GM23248 (cell line): Measurements from ENCODE around the gene ITPKC. TPM values are rescaled to one million over a fixed set of nuclear protein-coding genes. Genes with fewer than 3 reads are reported as not detected.

ENCODE experiments used
- DNase-seq: peaks from one replicate; pipeline ENCODE4 v3.0.0-alpha.2; 2015
- H2AFZ ChIP-seq: fragments of 200-600 bp; sonication (generic); 2 replicates; pipeline ENCODE4 v1.6.1; 2016; ENCODE audit warnings: antibody characterized with exemption
- H3F3A ChIP-seq: fragments of 200-600 bp; sonication (generic); 2 replicates; pipeline ENCODE4 v1.6.1; 2016; ENCODE audit warnings: mild to moderate bottlenecking, antibody characterized with exemption, mixed run types; ENCODE audit not compliant: insufficient read depth
- H3K27ac ChIP-seq: fragments of 200-600 bp; sonication (generic); 2 replicates; pipeline ENCODE4 v1.5.1; 2016; ENCODE audit warnings: mild to moderate bottlenecking
- H3K27me3 ChIP-seq: fragments of 200-600 bp; sonication (generic); replicated peaks from 2 replicates; pipeline ENCODE4 v1.6.1; 2016; ENCODE audit warnings: mild to moderate bottlenecking; ENCODE audit not compliant: insufficient read depth
- H3K36me3 ChIP-seq: fragments of 200-600 bp; sonication (generic); 2 replicates; pipeline ENCODE4 v1.6.1; 2016; ENCODE audit warnings: low read depth, mild to moderate bottlenecking
- H3K4me1 ChIP-seq: fragments of 200-600 bp; sonication (generic); 2 replicates; pipeline ENCODE4 v1.6.1; 2016; ENCODE audit warnings: mild to moderate bottlenecking; ENCODE audit not compliant: insufficient read depth
- H3K4me2 ChIP-seq: fragments of 200-600 bp; sonication (generic); one replicate; pipeline ENCODE4 v1.6.1; 2016; ENCODE audit warnings: mild to moderate bottlenecking; ENCODE audit not compliant: unreplicated experiment
- H3K4me3 ChIP-seq: fragments of 200-600 bp; sonication (generic); 2 replicates; pipeline ENCODE4 v1.5.1; 2016; ENCODE audit warnings: mild to moderate bottlenecking
- H3K79me2 ChIP-seq: fragments of 200-600 bp; sonication (generic); 2 replicates; pipeline ENCODE4 v1.6.1; 2016; ENCODE audit warnings: mild to moderate bottlenecking; ENCODE audit not compliant: insufficient read depth
- H3K9ac ChIP-seq: fragments of 200-600 bp; sonication (generic); 2 replicates; pipeline ENCODE4 v1.6.1; 2016; ENCODE audit warnings: mild to moderate bottlenecking
- H3K9me2 ChIP-seq: fragments of 200-600 bp; sonication (generic); 2 replicates; pipeline ENCODE4 v1.6.1; 2016; ENCODE audit warnings: mixed run types, mild to moderate bottlenecking, moderate library complexity; ENCODE audit not compliant: insufficient read depth
- H3K9me3 ChIP-seq: fragments of 200-600 bp; sonication (generic); one replicate; pipeline ENCODE4 v1.6.1; 2017; ENCODE audit warnings: low read depth
- H4K20me1 ChIP-seq: fragments of 200-600 bp; sonication (generic); 2 replicates; pipeline ENCODE4 v1.6.0; 2016; ENCODE audit not compliant: insufficient read depth
- EZH2 ChIP-seq: fragments of 200-600 bp; sonication (generic); IDR thresholded peaks from 2 replicates; pipeline ENCODE4 v1.6.1; 2018; ENCODE audit warnings: antibody characterized with exemption, mild to moderate bottlenecking; ENCODE audit not compliant: insufficient read depth, poor library complexity, severe bottlenecking
- EZH2phosphoT487 ChIP-seq: fragments of 200-600 bp; sonication (generic); IDR thresholded peaks from 2 replicates; pipeline ENCODE4 v1.6.1; 2018; ENCODE audit warnings: antibody characterized with exemption, moderate library complexity, mild to moderate bottlenecking, low read depth; ENCODE audit not compliant: insufficient read depth
- WGBS, 2 experiments: methylation state at CpG; one replicate each; pipeline ENCODE4 v1.1.6; 2015 to 2017; ENCODE audit warnings: low lambda C conversion rate in 2 of 2, low coverage in 1 of 2; ENCODE audit errors: missing lambda C conversion rate in 2 of 2; 5-methylcytosine and 5-hydroxymethylcytosine counted together
- in situ Hi-C: fragments of 300-500 bp; cut with MboI; formaldehyde crosslinking; loops from 2 replicates; pipeline ENCODE4 v1.15.0; 2020
- polyA plus RNA-seq: library from polyadenylated mRNA; unstranded; fragments of >200 nt; fragmentation: Nextera tagmentation; extraction: Ambion mirVana; gene quantifications from 2 replicates; pipeline ENCODE4 v1.2.1, GENCODE V29; 2016
- total RNA-seq: library from RNA; depleted of rRNA; stranded (reverse); fragments of >200 nt; shearing (Covaris generic); gene quantifications from 2 replicates; pipeline ENCODE4 v1.2.3, GENCODE V29; 2014

Gene ITPKC
- total and polyA plus RNA-seq, 2 experiments from 2014 or later: 10.4 to 19.9 TPM

GRCh38 chr19:40677156-40677555, 39.8 kb upstream of the ITPKC start:
- Histone ChIP-seq H3F3A (0 out of 2 replicates have a peak, but pooled peaks cover 6% of the 10 kb centered on the region), H4K20me1 (no peaks in the 10 kb centered on the region), H3K4me1 (no peaks in the 10 kb centered on the region), H3K27me3 (no peaks in the 10 kb centered on the region), H3K9me3 (no peaks in the 10 kb centered on the region), H3K79me2 (no peaks in the 10 kb centered on the region), H3K9me2 (no peaks in the 10 kb centered on the region), H3K36me3 (peaks cover 65% of the 10 kb centered on the region), H3K27ac (no peak overlapping the region), H3K4me3 (no peak overlapping the region), H3K9ac (no peak overlapping the region), H3K4me2 (no peak overlapping the region), H2AFZ (no peak overlapping the region)
- in situ Hi-C loops: no loop called here
- DNase-seq: no peak
- WGBS, 2 experiments: 97% methylated on average over 17 to 23 of the region's 23 CpGs
- TF ChIP-seq EZH2 (no peak), EZH2phosphoT487 (no peak)

- H4K20me1 ChIP-seq: no peaks in the 10 kb centered on the region
- H3K9ac ChIP-seq: no peak overlapping the region
- DNase-seq: no peak
- H2AFZ ChIP-seq: no peak overlapping the region
- no peaks in the 10 kb centered on the region for H3K9me3 ChIP-seq
- no peak overlapping the region for H3K27ac ChIP-seq
- H3K79me2 ChIP-seq: no peaks in the 10 kb centered on the region
- TF ChIP-seq EZH2: no peak
- TF ChIP-seq EZH2phosphoT487: no peak
- 57 to 64% methylated on average over 4 of the region's 4 CpGs for WGBS, 2 experiments
- H3F3A ChIP-seq: no peaks in the 10 kb centered on the region
- H3K4me1 ChIP-seq: no peaks in the 10 kb centered on the region
- no peak overlapping the region for H3K4me2 ChIP-seq
- H3K4me3 ChIP-seq: no peak overlapping the region
- peaks cover 62% of the 10 kb centered on the region for H3K36me3 ChIP-seq
- no peaks in the 10 kb centered on the region for H3K27me3 ChIP-seq
- in situ Hi-C loops: no loop called here
- no peaks in the 10 kb centered on the region for H3K9me2 ChIP-seq
These were observed 35.9 kb upstream of the ITPKC start for GRCh38 chr19:40681039-40681438.

- H3K36me3 ChIP-seq: peaks cover 53% of the 10 kb centered on the region
- no peak overlapping the region for H3K27ac ChIP-seq
- 79% methylated on average over 12 to 18 of the region's 18 CpGs for WGBS, 2 experiments
- H3K9ac ChIP-seq: no peak overlapping the region
- in situ Hi-C loops: no loop called here
- no peak overlapping the region for H3K4me2 ChIP-seq
- H3K79me2 ChIP-seq: peaks cover 12% of the 10 kb centered on the region
- no peak for TF ChIP-seq EZH2phosphoT487
- H3K27me3 ChIP-seq: no peaks in the 10 kb centered on the region
- H3K9me3 ChIP-seq: no peaks in the 10 kb centered on the region
- no peak overlapping the region for H3K4me3 ChIP-seq
- no peaks in the 10 kb centered on the region for H3K9me2 ChIP-seq
- no peaks in the 10 kb centered on the region for H4K20me1 ChIP-seq
- no peak overlapping the region for H2AFZ ChIP-seq
- 0 out of 2 replicates have a peak, but pooled peaks cover 4% of the 10 kb centered on the region for H3K4me1 ChIP-seq
- no peaks in the 10 kb centered on the region for H3F3A ChIP-seq
- no peak for DNase-seq
These were observed 34.4 kb upstream of the ITPKC start for GRCh38 chr19:40682431-40682964.

GRCh38 chr19:40683437-40683836, 33.5 kb upstream of the ITPKC start:
- H3K36me3 ChIP-seq: peaks cover 43% of the 10 kb centered on the region
- no peak overlapping the region for H3K9ac ChIP-seq
- no peaks in the 10 kb centered on the region for H3K27me3 ChIP-seq
- TF ChIP-seq EZH2phosphoT487 (no peak), EZH2 (no peak)
- H3K9me2 ChIP-seq: no peaks in the 10 kb centered on the region
- H3K27ac ChIP-seq: no peak overlapping the region
- 90 to 92% methylated on average over 9 of the region's 9 CpGs for WGBS, 2 experiments
- no peak overlapping the region for H3K4me2 ChIP-seq
- H3F3A ChIP-seq: 0 out of 2 replicates have a peak, but pooled peaks cover 5% of the 10 kb centered on the region
- no peaks in the 10 kb centered on the region for H4K20me1 ChIP-seq
- DNase-seq: no peak
- no peak overlapping the region for H2AFZ ChIP-seq
- H3K4me3 ChIP-seq: no peak overlapping the region
- H3K4me1 ChIP-seq: peaks cover 13% of the 10 kb centered on the region
- in situ Hi-C loops: no loop called here
- no peaks in the 10 kb centered on the region for H3K9me3 ChIP-seq
- peaks cover 21% of the 10 kb centered on the region for H3K79me2 ChIP-seq

- no peak overlapping the region for H2AFZ ChIP-seq
- TF ChIP-seq EZH2phosphoT487 (no peak), EZH2 (no peak)
- peaks cover 37% of the 10 kb centered on the region for H3K36me3 ChIP-seq
- H3K9me2 ChIP-seq: no peaks in the 10 kb centered on the region
- H3K27me3 ChIP-seq: no peaks in the 10 kb centered on the region
- 90 to 92% methylated on average over 26 to 32 of the region's 32 CpGs for WGBS, 2 experiments
- in situ Hi-C loops: no loop called here
- H3K9me3 ChIP-seq: no peaks in the 10 kb centered on the region
- H3K4me2 ChIP-seq: no peak overlapping the region
- no peaks in the 10 kb centered on the region for H4K20me1 ChIP-seq
- no peak overlapping the region for H3K4me3 ChIP-seq
- no peak overlapping the region for H3K9ac ChIP-seq
- peaks cover 5% of the 10 kb centered on the region; the same call in 1 of the 2 replicates for H3F3A ChIP-seq
- no peak overlapping the region for H3K27ac ChIP-seq
- peaks cover 17% of the 10 kb centered on the region for H3K4me1 ChIP-seq
- DNase-seq: no peak
- H3K79me2 ChIP-seq: peaks cover 29% of the 10 kb centered on the region
These were observed 32.6 kb upstream of the ITPKC start for GRCh38 chr19:40684280-40684679.
